ENCODE data around the gene CDA.

DNA sequence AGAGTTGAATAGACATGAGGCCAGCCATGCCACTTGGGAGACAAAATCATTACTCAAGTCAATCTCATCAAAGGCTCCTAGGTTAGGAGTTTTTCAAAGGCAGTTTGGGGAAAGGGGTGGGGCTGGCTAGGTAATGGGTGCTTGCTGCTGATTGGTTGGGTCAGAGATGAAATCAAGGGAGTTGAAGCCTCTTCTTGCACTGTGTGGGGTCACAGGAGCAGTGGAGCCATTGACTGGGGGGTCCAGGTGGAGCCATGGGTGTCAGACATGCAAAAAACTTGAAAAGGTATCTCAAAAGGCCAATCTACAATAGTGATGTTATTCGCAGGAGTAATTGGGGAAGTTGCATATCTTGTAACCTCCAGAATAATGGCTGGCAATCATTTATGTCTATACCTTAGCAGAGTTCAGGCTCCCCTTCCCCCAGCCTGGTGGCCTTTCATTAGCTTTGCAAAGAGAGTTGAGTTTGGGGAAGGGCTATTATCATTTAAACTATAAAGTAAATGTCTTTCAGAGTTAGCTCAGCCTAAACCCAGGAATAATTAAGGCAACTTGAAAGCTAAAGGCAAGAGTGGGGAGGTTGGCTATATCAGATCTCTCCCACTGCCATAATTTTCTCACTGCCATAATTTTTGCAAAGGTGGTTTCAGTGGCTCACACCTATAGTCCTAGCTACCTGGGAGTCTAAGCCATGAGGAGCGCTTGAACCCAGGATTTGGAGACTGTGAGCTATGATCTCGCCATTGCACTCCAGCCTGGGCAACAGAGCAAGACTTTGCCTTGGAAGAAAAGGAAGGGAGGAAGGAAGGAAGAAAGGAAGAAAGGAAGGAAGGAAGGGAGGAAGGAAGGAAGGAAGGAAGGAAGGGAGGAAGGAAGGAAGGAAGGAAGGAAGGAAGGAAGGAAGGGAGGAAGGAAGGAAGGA, 36.5 kb downstream of the CDA start:
- no peak for TF ChIP-seq CTCF (IDR thresholded peaks at IDR 0.05)
- no peak for TF ChIP-seq POLR2AphosphoS5 (IDR thresholded peaks at IDR 0.05)
- TF ChIP-seq POLR2A (IDR thresholded peaks at IDR 0.05): no peak

All from upper lobe of left lung (tissue), 4 donors.